HEK293 (cell line): ENCODE measurements around the gene PKNOX2.

ENCODE experiments used
- CTCF ChIA-PET: fragments of 350-600 bp; formaldehyde crosslinking; extraction: SDS; loops from one replicate; lab custom pipeline; 2021; ENCODE audit warnings: antibody characterized with exemption; lab: Yijun Ruan, JAX
- POLR2A ChIA-PET: fragments of 300-600 bp; formaldehyde crosslinking; extraction: SDS; loops from one replicate; lab custom pipeline; 2020; ENCODE audit warnings: antibody characterized with exemption, inconsistent platforms; lab: Yijun Ruan, JAX
- H3K27ac ChIP-seq: fragments of 200-500 bp; sonication (Bioruptor generic); 2 replicates; pipeline ENCODE4 v1.5.1; 2014; ENCODE audit warnings: low read depth, low read length, control low read depth, inconsistent platforms; ENCODE audit errors: extremely low read depth
- H3K36me3 ChIP-seq, 2 experiments: fragments of 200-500 bp in 1 of 2; sonication (Bioruptor generic) in 1 of 2; 1 replicate in 1 of 2; 2 replicates in 1 of 2; pipeline ENCODE4 v1.5.1; 2014 to 2017; ENCODE audit warnings: inconsistent platforms in 2 of 2, low read length in 2 of 2; ENCODE audit not compliant: control insufficient read depth in 2 of 2, insufficient read depth in 1 of 2
- H3K4me1 ChIP-seq: fragments of 200-500 bp; sonication (Bioruptor generic); 2 replicates; pipeline ENCODE4 v1.5.1; 2014; ENCODE audit warnings: mild to moderate bottlenecking, low read length, inconsistent platforms; ENCODE audit not compliant: control insufficient read depth, insufficient read depth
- H3K4me3 ChIP-seq: 2 replicates; pipeline ENCODE4 v1.5.1; 2011; ENCODE audit warnings: low read depth, mild to moderate bottlenecking, control low read depth, low read length, moderate library complexity
- H3K9me3 ChIP-seq: fragments of 200-500 bp; sonication (Bioruptor generic); 2 replicates; pipeline ENCODE4 v1.5.1; 2014; ENCODE audit warnings: low read depth, low read length, inconsistent platforms; ENCODE audit not compliant: control insufficient read depth, insufficient read depth
- BCL11B ChIP-seq: fragments of 450-650 bp; formaldehyde crosslinking; IDR thresholded peaks from 2 replicates; pipeline ENCODE4 v1.5.1; 2016; ENCODE audit warnings: low read depth, missing biosample characterization, missing genetic modification characterization
- GFI1B ChIP-seq: fragments of 450-650 bp; formaldehyde crosslinking; IDR thresholded peaks from 2 replicates; pipeline ENCODE4 v1.5.1; 2016; ENCODE audit warnings: missing biosample characterization, missing genetic modification characterization
- KLF7 ChIP-seq: fragments of 450-650 bp; formaldehyde crosslinking; IDR thresholded peaks from 2 replicates; pipeline ENCODE4 v1.5.1; 2016; ENCODE audit warnings: missing biosample characterization, missing genetic modification characterization, borderline replicate concordance
- MZF1 ChIP-seq: fragments of 450-650 bp; formaldehyde crosslinking; IDR thresholded peaks from 2 replicates; pipeline ENCODE4 v1.5.1; 2017; ENCODE audit warnings: missing biosample characterization, missing genetic modification characterization, borderline replicate concordance
- PRDM2 ChIP-seq: fragments of 450-650 bp; formaldehyde crosslinking; IDR thresholded peaks from 2 replicates; pipeline ENCODE4 v1.5.1; 2016; ENCODE audit warnings: missing biosample characterization, missing genetic modification characterization, borderline replicate concordance
- REPIN1 ChIP-seq: fragments of 450-650 bp; formaldehyde crosslinking; IDR thresholded peaks from 2 replicates; pipeline ENCODE4 v1.5.1; 2017; ENCODE audit warnings: missing biosample characterization, missing genetic modification characterization, low read depth
- ZNF121 ChIP-seq: fragments of 450-650 bp; formaldehyde crosslinking; IDR thresholded peaks from 2 replicates; pipeline ENCODE4 v1.5.1; 2016; ENCODE audit warnings: missing biosample characterization, missing genetic modification characterization
- ZNF140 ChIP-seq: fragments of 450-650 bp; formaldehyde crosslinking; IDR thresholded peaks from 2 replicates; pipeline ENCODE4 v1.5.1; 2016; ENCODE audit warnings: missing biosample characterization, missing genetic modification characterization
- ZNF155 ChIP-seq: fragments of 450-650 bp; formaldehyde crosslinking; IDR thresholded peaks from 2 replicates; pipeline ENCODE4 v1.5.1; 2016; ENCODE audit warnings: missing biosample characterization, missing genetic modification characterization
- ZNF157 ChIP-seq: fragments of 450-650 bp; formaldehyde crosslinking; IDR thresholded peaks from 2 replicates; pipeline ENCODE4 v1.5.1; 2016; ENCODE audit warnings: missing biosample characterization, missing genetic modification characterization
- ZNF19 ChIP-seq: fragments of 450-650 bp; formaldehyde crosslinking; IDR thresholded peaks from 2 replicates; pipeline ENCODE4; 2016; ENCODE audit warnings: missing biosample characterization, missing genetic modification characterization, low read depth
- ZNF239 ChIP-seq: fragments of 450-650 bp; formaldehyde crosslinking; IDR thresholded peaks from 2 replicates; pipeline ENCODE4 v1.5.1; 2016; ENCODE audit warnings: missing biosample characterization, missing genetic modification characterization
- ZNF394 ChIP-seq: fragments of 450-650 bp; formaldehyde crosslinking; IDR thresholded peaks from 2 replicates; pipeline ENCODE4 v1.5.1; 2016; ENCODE audit warnings: missing biosample characterization, missing genetic modification characterization, mild to moderate bottlenecking, moderate library complexity, borderline replicate concordance
- ZNF514 ChIP-seq: fragments of 450-650 bp; formaldehyde crosslinking; IDR thresholded peaks from 2 replicates; pipeline ENCODE4 v1.5.1; 2016; ENCODE audit warnings: missing biosample characterization, missing genetic modification characterization
- ZNF518A ChIP-seq: fragments of 450-650 bp; formaldehyde crosslinking; conservative IDR thresholded peaks from 2 replicates; pipeline ENCODE4 v1.5.1; 2016; ENCODE audit warnings: low read depth, missing biosample characterization, missing genetic modification characterization
- ZNF521 ChIP-seq: fragments of 450-650 bp; formaldehyde crosslinking; IDR thresholded peaks from 2 replicates; pipeline ENCODE4 v1.5.1; 2017; ENCODE audit warnings: missing biosample characterization, mild to moderate bottlenecking, missing genetic modification characterization
- ZNF610 ChIP-seq: fragments of 450-650 bp; formaldehyde crosslinking; IDR thresholded peaks from 2 replicates; pipeline ENCODE4 v1.5.1; 2016; ENCODE audit warnings: missing biosample characterization, missing genetic modification characterization, borderline replicate concordance
- ZNF621 ChIP-seq: fragments of 450-650 bp; formaldehyde crosslinking; IDR thresholded peaks from 2 replicates; pipeline ENCODE4 v1.5.1; 2017; ENCODE audit warnings: missing biosample characterization, missing genetic modification characterization
- ZNF629 ChIP-seq: fragments of 450-650 bp; formaldehyde crosslinking; IDR thresholded peaks from 2 replicates; pipeline ENCODE4 v1.5.1; 2017; ENCODE audit warnings: missing biosample characterization, missing genetic modification characterization
- ZNF664 ChIP-seq: fragments of 450-650 bp; formaldehyde crosslinking; IDR thresholded peaks from 2 replicates; pipeline ENCODE4 v1.5.1; 2016; ENCODE audit warnings: missing biosample characterization, missing genetic modification characterization
- ZNF701 ChIP-seq: fragments of 450-650 bp; formaldehyde crosslinking; IDR thresholded peaks from 2 replicates; pipeline ENCODE4 v1.5.1; 2016; ENCODE audit warnings: missing biosample characterization, missing genetic modification characterization
- ZNF747 ChIP-seq: fragments of 450-650 bp; formaldehyde crosslinking; IDR thresholded peaks from 2 replicates; pipeline ENCODE4 v1.5.1; 2016; ENCODE audit warnings: missing biosample characterization, missing genetic modification characterization
- TF ChIP-seq, protein P1 (sequence below): fragments of 450-650 bp; formaldehyde crosslinking; IDR thresholded peaks from 2 replicates; pipeline ENCODE4 v1.5.1; 2016; ENCODE audit warnings: missing biosample characterization, missing genetic modification characterization

Gene PKNOX2

DNA sequence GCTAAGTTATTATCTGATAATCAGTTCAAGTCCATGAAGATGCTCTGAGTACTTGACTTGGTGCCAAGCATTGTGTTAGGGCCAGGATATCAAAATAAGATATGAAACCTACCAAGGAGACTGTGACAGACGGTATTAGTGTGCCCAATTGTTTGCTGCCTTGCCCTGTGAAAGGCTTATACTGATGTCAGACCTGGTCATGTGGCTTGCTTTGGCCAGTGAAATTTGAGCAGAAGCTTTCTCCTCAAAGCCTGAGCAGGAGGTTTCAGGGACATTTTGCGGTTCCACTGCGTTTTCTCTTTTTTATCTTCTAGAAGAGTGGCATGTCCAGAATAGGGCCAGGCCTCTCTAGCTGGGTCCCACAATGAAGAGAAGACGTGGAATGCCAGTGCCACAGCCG is 15.8 kb upstream of the PKNOX2 start:
- no peak overlapping the region for H3K27ac ChIP-seq
- POLR2A ChIA-PET = no interaction called here
- H3K9me3 ChIP-seq = no peaks in the 10 kb centered on the region
- no peak overlapping the region for H3K4me3 ChIP-seq
- H3K4me1 ChIP-seq = no peaks in the 10 kb centered on the region
- TF ChIP-seq, protein P1, sequence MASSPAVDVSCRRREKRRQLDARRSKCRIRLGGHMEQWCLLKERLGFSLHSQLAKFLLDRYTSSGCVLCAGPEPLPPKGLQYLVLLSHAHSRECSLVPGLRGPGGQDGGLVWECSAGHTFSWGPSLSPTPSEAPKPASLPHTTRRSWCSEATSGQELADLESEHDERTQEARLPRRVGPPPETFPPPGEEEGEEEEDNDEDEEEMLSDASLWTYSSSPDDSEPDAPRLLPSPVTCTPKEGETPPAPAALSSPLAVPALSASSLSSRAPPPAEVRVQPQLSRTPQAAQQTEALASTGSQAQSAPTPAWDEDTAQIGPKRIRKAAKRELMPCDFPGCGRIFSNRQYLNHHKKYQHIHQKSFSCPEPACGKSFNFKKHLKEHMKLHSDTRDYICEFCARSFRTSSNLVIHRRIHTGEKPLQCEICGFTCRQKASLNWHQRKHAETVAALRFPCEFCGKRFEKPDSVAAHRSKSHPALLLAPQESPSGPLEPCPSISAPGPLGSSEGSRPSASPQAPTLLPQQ (tag by site-specific recombination) = no peak
- TF ChIP-seq, all 188 proteins: peak for 0
- H3K36me3 ChIP-seq = no peaks in the 10 kb centered on the region
- CTCF ChIA-PET = interaction anchor here (0.6 to 1.1 kb wide), 6 partner anchors 58 to 258 kb away, joined by 3 to 4 read pairs (median 3); no protein-coding TSS in a partner anchor

DNA sequence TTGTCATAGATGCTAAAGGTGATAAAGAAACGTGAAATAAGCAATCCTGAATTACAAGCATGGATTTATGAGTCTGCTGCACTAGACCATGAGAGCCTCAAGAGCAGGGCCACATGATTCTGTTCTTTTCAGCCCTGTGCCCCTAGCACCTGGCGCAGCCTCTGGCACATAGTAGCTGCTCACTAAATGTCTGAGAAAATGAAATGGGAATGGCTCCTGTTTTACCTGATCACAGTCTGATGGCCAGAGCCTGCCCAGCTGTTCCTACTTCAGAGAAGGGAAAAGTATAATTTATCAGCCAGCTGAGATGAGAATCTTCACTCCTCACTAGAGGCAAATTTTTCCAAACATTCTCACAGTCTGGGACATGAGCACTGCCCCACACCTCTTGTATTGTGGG is 10.7 kb upstream of the PKNOX2 start:
- CTCF ChIA-PET = interaction anchor here (0.7 to 1.4 kb wide), 5 partner anchors 8 to 195 kb away, joined by 3 to 6 read pairs (median 3); partner anchors contain the start of gene PKNOX2

DNA sequence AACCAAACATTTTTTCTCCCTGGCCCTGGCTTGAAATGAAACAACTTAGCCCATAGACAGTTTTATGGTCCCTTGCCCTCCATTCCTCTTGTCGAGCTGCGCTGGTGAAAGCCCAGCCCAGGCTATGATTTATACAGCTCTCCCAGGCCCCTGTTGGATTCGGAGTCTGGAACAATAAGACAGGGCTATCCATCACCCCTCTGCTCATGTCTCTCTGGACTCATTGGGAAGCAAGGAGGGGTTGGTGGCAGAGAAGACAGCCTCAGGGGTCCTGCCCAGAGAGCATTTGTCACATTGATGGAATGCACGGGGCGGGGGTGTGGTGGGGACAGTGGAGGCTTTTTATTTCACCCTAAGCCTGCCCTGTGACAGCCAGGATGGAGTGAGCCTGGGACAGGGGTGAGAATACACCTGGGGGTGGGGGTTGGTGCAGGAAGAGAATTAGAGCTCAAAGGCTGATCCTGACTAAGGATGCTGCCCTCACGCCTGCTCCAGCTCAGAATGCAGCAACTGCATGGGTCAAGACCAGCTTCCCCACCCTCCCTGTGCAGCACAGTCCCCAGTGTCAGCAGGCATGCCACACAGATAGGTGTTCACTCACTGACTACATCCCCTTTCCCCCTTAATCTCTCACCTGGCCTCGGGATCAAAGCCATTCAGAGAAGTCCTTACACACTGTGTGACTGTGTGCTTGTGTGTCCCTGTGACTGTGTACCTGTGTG is 10.0 kb upstream of the PKNOX2 start:
- no peak overlapping the region for H3K4me3 ChIP-seq
- H3K4me1 ChIP-seq = no peaks in the 10 kb centered on the region
- CTCF ChIA-PET = interaction anchor here (0.7 to 1.1 kb wide), 3 partner anchors 10 to 157 kb away, joined by 3 read pairs; partner anchors contain the start of gene PKNOX2
- H3K27ac ChIP-seq = no peak overlapping the region
- no peaks in the 10 kb centered on the region for H3K9me3 ChIP-seq
- TF ChIP-seq ZNF518A (tag by site-specific recombination) (no peak), ZNF140 (tag by site-specific recombination) (no peak), ZNF121 (tag by site-specific recombination) (no peak), ZNF747 (tag by site-specific recombination) (no peak), ZNF19 (tag by site-specific recombination) (no peak), KLF7 (tag by site-specific recombination) (no peak), ZNF394 (tag by site-specific recombination) (no peak), REPIN1 (tag by site-specific recombination) (no peak), PRDM2 (no peak), ZNF701 (tag by site-specific recombination) (no peak), ZNF521 (no peak), GFI1B (tag by site-specific recombination) (no peak), ZNF610 (tag by site-specific recombination) (no peak), ZNF157 (tag by site-specific recombination) (no peak)
- TF ChIP-seq, all 188 proteins: peak for 0
- no peaks in the 10 kb centered on the region for H3K36me3 ChIP-seq
- POLR2A ChIA-PET = no interaction called here

More for the DNA sequence above, 10.7 kb upstream of the PKNOX2 start:
- Histone ChIP-seq H3K4me1 (no peaks in the 10 kb centered on the region), H3K36me3 (no peaks in the 10 kb centered on the region), H3K9me3 (no peaks in the 10 kb centered on the region), H3K27ac (no peak overlapping the region), H3K4me3 (no peak overlapping the region)
- POLR2A ChIA-PET = no interaction called here
- TF ChIP-seq ZNF664 (tag by site-specific recombination) = peak; percentile 63; the same call in 1 of the 2 replicates
- no peak for TF ChIP-seq ZNF621 (tag by site-specific recombination)
- TF ChIP-seq MZF1 (tag by site-specific recombination) = no peak
- no peak for TF ChIP-seq BCL11B
- no peak for TF ChIP-seq ZNF629 (tag by site-specific recombination)
- no peak for TF ChIP-seq ZNF239
- no peak for TF ChIP-seq ZNF155 (tag by site-specific recombination)
- no peak for TF ChIP-seq ZNF514 (tag by site-specific recombination)
- TF ChIP-seq, all 188 proteins: peak for 1
